GM18505 (cell line): Measurements from ENCODE around the gene HACL1.
A peak's percentile ranks its signal among the peaks of the same experiment; 100 is the strongest.
"Not testable (repeated sequence)": the region's sequence is repeated elsewhere in the genome, so short reads cannot be mapped to it uniquely, and the experiment has no call there.

Source experiments
- ATAC-seq: cut with Tn5 transposase; IDR thresholded peaks from one replicate; pipeline ENCODE4 v1.9.1; 2021; ENCODE audit not compliant: unreplicated experiment
- POLR2A ChIP-seq: IDR thresholded peaks from 4 replicates; pipeline ENCODE4 v1.6.1; 2011; ENCODE audit warnings: borderline replicate concordance; ENCODE audit not compliant: insufficient read depth, insufficient read length; ENCODE audit errors: extremely low read depth

Gene HACL1

GRCh38 chr3:15542614-15543013, 58.8 kb downstream of the HACL1 start:
- no peak for ATAC-seq
- no peak for TF ChIP-seq POLR2A

GRCh38 chr3:15541371-15541770, 60.0 kb downstream of the HACL1 start:
- no peak for ATAC-seq
- TF ChIP-seq POLR2A: no peak

DNA sequence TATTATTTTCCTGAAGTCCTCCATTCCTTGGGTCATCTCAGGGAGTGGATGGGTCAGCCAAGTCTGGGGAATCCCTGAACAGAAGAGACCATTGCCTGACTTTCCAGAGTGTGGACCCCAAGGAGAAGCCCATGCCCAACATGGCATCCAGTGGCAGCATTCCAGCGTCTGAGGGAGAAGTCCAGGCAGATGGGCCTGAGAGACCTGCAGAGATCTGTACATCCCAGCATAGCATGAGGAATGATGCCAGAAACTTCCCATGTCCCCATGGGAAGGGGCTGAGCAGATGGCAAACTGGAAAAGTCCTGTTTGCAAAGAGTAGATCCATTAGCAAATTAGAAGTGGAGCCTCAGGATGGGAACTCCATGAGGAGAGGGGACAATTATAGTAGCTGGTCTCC, 62.3 kb downstream of the HACL1 start:
- ATAC-seq: no peak
- no peak for TF ChIP-seq POLR2A

- no peak for TF ChIP-seq POLR2A
- no peak for ATAC-seq
These were observed 63.0 kb downstream of the HACL1 start for GRCh38 chr3:15538345-15538744.

DNA sequence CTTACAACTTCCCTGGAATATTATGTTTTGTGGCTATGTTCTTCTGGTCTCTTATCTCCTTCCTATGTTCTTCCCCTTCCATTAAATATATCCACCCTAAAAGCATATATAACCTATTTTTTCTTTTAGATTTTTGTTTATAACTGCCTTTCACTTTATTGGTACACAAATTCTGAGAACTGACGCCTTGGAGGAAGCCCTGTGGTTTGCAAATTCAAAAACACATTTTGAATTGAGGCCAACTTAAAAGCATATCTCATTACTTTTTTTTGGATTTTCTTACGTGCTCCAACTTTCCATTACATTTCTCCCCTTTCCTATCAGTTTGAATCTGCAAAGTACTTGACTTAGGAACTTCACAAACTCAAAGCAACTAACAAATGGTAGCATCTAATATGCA, 64.5 kb downstream of the HACL1 start:
- no peak for ATAC-seq
- no peak for TF ChIP-seq POLR2A

DNA sequence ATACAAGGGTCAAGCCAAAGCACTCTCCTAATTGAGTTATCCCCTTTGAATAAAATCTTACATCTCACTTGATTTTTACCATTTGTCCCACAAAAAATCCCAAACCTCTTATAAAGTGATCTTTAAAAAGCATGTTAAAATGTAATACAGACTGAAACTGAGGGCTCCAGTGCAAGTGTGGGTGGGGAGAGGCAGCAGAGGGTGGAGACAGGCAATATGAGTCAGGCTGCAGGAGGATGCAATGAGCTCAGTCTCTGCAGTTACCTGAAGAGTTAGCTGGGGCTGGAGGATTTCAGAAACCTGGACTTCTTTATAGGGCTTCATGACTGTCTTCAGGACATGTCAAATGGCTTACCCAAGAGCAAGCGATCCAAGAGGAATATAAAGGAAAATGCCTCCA, 65.6 kb downstream of the HACL1 start:
- ATAC-seq: peak; percentile 56

DNA sequence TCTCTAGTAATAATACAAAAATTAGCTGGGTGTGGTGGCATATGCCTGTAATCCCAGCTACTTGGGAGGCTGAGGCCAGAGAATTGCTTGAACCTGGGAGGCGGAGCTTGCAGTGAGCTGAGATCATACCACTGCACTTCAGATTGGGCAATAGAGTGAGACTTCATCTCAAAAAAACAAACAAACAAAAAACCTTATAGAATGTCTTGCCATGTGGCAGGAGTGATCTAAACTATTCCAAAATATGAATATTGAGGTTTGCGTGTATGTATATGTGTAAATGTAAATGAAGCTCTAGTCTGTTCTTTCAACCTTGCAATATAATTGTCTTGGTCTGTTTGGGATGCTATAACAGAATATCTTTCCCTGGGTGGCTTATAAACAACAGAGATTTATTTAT, 68.8 kb downstream of the HACL1 start:
- ATAC-seq: not testable (repeated sequence)

More for the DNA sequence above, 65.6 kb downstream of the HACL1 start:
- TF ChIP-seq POLR2A: no peak

DNA sequence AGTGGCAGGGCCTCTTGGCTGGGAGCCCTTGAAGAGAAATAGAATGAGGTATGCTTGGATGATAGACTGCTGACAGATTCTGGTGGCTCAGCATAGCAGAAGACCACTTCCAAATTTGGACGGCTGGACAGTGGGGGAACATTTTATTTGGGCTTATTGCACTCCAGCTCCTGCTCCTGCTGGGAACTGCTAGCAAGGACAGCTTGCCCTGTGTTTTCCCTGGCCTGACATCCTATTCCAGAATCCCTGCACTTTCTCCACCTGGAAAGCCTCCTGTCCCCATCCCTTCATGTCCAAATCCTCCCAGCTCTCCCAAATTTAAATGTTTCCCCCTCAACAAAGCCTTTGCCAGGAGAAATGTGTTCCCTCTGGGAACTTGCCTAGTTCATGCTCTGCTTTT, 70.0 kb downstream of the HACL1 start:
- TF ChIP-seq POLR2A: no peak
- ATAC-seq: no peak

- no peak for TF ChIP-seq POLR2A
- no peak for ATAC-seq
These were observed 72.4 kb downstream of the HACL1 start for GRCh38 chr3:15528854-15529537.

DNA sequence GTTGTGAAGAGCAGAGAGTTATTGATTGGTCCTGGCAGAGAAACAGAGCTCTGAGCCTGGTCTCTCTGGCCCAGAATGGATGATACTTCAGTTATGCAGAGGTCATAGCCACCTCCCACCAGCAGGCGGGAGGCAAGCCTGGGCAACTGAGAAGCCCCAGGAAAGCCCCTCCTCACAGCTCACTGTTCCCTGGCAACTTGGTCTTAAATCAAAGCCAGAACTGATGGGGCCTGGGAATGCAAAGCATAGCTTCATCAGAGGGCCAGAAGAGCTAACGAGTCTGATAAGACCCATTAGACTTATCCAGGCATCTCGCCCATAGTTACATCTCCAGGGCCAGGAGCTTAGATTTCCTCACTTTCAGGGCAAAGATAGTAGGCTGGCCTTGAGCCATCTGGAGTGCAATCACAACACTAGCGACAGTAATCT, 74.3 kb downstream of the HACL1 start:
- no peak for TF ChIP-seq POLR2A
- ATAC-seq: no peak

DNA sequence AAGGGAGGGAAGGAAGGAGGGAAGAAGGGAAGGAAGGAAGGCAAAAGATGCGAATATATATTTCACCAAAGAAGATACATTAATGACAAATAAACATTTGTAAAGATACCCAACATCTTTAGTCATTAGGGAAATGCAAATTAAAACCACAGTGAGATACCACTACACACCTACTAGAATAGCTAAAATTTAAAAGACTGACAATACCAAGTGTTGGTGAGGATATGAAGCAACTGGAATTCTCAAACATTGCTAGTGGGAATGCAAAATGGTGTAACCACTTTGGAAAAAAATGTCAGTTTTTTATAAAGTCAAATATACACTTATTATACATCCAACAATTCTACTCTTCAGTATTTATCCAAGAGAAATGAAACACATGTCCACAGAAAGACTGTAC, 75.6 kb downstream of the HACL1 start:
- TF ChIP-seq POLR2A: no peak

GRCh38 chr3:15523660-15524417, 77.5 kb downstream of the HACL1 start:
- no peak for TF ChIP-seq POLR2A
- ATAC-seq: no peak

More for the DNA sequence above, 75.6 kb downstream of the HACL1 start:
- no peak for ATAC-seq

GRCh38 chr3:15522016-15522415, 79.4 kb downstream of the HACL1 start:
- ATAC-seq: no peak
- no peak for TF ChIP-seq POLR2A

DNA sequence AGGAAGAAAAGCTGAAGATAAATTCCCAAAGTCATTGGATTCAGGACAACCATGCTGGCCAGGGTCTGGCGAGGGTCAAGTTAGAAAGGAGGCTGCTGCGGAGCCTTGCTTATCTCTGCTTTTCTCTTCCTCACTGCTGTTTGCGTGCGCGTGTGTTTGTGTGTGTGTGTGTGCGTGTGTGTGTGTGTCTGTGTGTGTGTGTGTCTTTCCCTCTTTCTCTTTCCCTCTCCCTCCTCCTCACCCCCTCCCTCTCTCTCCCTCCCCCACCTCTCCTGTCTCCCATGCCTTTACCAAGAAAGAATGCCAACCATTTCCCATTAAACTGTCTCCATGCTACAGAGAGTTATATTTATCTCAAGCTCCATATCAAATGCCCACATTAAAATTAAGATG, 79.8 kb downstream of the HACL1 start, which contains the start of gene COLQ:
Gene COLQ (minus strand): TSS at position 134 of the 393 bp plus-strand sequence. CDS start 81 bp downstream, at position 53.
- no peak for TF ChIP-seq POLR2A
- ATAC-seq: no peak
